Measurements from ENCODE around the gene NXPH4.

Gene NXPH4

DNA sequence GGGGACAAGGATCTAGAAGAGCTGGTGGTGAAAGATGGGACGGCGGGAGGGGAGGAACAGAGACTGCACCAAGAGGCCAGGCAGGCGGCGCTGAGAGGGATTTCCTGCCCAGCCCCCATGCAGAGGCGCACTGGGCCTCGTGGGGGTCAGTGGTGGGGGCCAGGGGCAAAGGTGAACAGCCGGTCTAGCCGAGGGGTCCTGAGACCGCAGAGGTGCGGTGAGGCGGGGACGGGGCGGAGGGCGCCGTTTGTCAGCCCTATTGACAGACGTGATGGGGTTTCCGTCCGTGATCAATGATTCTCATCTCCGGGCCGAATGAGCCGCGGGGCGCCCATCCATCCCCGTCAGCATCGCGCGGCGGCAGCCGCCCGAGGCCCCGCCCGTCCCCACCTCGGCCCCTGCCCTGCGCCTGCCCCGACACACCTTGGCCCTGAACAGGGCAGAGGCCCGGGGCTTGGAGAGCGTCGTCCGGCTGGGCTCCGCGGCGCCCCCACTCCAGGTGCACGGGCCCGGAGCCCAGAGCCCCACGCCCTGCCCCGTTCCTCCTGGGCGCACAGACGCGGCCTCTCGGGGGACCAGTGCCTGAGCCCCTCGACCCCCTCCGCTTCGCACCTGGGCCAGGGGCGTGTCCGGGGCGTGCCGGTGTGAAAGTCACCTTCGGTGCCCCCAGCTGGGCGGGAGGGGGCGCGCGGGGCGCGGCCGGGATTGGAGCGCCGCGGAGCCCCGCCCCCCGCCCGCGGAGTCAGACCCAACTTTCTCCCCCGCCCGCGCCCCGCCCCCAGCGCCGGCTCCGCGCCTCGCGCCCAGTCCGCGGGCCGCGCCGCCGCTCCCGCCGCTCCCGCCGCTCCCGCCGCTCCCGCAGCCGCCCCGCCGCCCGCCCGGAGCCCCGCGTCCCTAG is at the start of gene NXPH4:
TSS of gene NXPH4 (plus strand) at position 781 of the 898 bp plus-strand sequence. CDS start 176 bp downstream, outside the sequence.
- DNase-seq (ENCODE audit: insufficient read length, low spot score) (peak; percentile 53), FAIRE-seq (no peak)

- no peak for DNase-seq (ENCODE audit: insufficient read length, low spot score)
These were observed 49.6 kb upstream of the NXPH4 start for GRCh38 chr12:57166971-57167371.

DNA sequence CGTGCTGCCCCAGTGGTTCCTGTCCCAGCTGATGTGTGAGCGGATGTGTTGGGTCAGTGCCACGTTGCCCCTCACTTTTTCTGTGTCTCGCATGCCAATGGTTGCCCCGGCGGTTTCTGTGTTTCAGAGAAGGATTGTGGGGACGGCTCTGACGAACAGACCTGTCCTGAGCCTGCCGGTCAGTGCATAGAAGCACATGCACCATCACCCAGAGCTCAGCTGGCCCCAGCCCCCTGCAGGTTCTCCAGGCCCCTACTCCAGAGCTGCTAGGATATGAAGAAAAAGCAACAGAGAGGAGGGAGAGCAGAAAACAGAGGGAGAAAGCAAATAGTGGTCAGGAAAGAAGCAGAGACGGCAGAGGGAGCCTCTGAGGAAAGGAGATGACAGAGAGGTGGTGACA is 48.5 kb upstream of the NXPH4 start:
- FAIRE-seq = no peak

More at GRCh38 chr12:57166971-57167371, 49.6 kb upstream of the NXPH4 start:
- FAIRE-seq = peak; percentile 26

GRCh38 chr12:57169046-57169795 is 47.4 kb upstream of the NXPH4 start:
- no peak for FAIRE-seq
- DNase-seq (ENCODE audit: insufficient read length, low spot score) = no peak

More for the DNA sequence above, 48.5 kb upstream of the NXPH4 start:
- no peak for DNase-seq (ENCODE audit: insufficient read length, low spot score)

DNA sequence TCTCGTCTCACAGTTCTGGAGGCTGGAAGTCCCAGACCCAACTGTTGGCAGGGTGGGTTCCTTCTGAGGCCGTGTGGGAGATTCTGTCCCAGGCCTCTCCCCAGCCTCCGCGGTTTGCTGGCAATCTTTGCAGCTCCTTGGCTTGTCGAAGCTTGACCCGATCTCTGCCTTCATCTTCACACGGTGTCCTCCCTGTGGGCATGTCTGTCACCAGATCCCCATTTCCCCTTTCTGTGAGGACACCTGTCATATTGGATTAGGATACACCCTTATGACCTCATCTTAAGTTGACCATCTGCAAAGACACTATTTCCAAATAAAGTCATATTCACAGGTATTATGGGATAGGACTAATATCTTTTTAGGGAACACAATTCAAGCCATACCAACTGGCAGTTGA is 46.6 kb upstream of the NXPH4 start:
- DNase-seq (ENCODE audit: insufficient read length, low spot score) (no peak), FAIRE-seq (peak; percentile 42)

DNA sequence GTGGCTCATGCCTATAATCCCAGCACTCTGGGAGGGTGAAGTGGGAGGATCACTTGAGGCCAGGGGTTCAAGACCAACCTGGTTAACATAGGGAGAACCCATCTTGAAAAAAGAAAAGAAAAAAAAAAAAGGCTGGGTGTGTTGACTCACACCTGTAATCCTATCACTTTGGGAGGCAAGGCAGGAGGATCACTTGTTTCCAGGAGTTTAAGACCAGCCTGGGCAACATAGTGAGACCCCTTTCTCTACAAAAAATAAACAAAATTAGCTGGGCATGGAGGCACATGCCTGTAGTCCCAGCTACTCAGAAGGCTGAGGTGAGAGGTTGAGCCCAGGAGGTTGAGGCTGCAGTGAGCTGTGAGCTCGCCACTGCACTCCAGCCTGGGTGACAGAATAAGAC is 46.2 kb upstream of the NXPH4 start:
- FAIRE-seq = no peak
- DNase-seq (ENCODE audit: insufficient read length, low spot score) = no peak

DNA sequence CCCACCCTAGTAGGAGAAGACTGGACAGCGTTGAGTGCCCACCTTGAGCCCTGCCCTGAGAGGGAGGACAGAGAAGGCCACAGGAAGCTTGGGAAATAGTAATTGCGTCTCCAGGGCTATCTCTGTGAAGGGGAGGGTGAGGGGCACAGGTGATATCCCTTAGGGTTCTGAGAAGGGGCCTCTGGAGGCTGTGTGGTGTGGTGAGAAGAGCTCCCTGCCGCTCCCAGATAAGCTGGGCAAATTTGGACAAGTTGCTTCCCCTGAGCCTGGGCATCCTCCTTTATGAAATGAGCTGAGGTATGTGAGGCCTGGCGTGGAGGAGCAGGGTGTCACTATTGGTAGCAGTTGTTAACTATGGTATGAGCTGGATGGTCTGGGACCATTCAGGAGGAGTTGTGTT is 45.7 kb upstream of the NXPH4 start:
- DNase-seq (ENCODE audit: insufficient read length, low spot score) (no peak), FAIRE-seq (no peak)

- no peak for FAIRE-seq
- no peak for DNase-seq (ENCODE audit: insufficient read length, low spot score)
These were observed 44.9 kb upstream of the NXPH4 start for GRCh38 chr12:57171668-57172067.

GRCh38 chr12:57173089-57173488 is 43.5 kb upstream of the NXPH4 start:
- peak; percentile 45 for DNase-seq (ENCODE audit: insufficient read length, low spot score)
- no peak for FAIRE-seq

- FAIRE-seq (no peak), DNase-seq (ENCODE audit: insufficient read length, low spot score) (no peak)
These were observed 42.9 kb upstream of the NXPH4 start for GRCh38 chr12:57173683-57174082.

DNA sequence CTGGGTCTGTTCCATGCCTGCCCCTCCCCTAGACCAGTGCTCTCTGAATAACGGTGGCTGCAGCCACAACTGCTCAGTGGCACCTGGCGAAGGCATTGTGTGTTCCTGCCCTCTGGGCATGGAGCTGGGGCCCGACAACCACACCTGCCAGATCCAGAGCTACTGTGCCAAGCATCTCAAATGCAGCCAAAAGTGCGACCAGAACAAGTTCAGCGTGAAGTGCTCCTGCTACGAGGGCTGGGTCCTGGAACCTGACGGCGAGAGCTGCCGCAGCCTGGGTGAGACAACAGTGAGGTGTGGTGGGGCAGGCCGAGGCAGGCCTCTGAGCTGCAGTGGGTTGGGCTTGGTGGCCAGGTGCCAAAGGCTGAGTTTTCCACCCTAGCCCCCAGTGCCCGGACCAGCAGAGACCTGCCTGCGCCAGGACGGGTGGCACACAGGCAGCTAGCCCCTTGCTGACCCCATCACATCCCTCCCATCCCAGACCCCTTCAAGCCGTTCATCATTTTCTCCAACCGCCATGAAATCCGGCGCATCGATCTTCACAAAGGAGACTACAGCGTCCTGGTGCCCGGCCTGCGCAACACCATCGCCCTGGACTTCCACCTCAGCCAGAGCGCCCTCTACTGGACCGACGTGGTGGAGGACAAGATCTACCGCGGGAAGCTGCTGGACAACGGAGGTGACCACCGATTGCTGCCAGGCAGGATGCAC is 41.0 kb upstream of the NXPH4 start:
- DNase-seq (ENCODE audit: insufficient read length, low spot score) = peak; percentile 60
- FAIRE-seq = peak; percentile 55

- FAIRE-seq (no peak), DNase-seq (ENCODE audit: insufficient read length, low spot score) (no peak)
These were observed 40.5 kb upstream of the NXPH4 start for GRCh38 chr12:57176139-57176477.

GRCh38 chr12:57176846-57177245 is 39.7 kb upstream of the NXPH4 start:
- FAIRE-seq (no peak), DNase-seq (ENCODE audit: insufficient read length, low spot score) (no peak)

GRCh38 chr12:57177354-57177753 is 39.2 kb upstream of the NXPH4 start:
- FAIRE-seq (no peak), DNase-seq (ENCODE audit: insufficient read length, low spot score) (no peak)

GRCh38 chr12:57178213-57178612 is 38.4 kb upstream of the NXPH4 start:
- DNase-seq (ENCODE audit: insufficient read length, low spot score) = no peak

DNA sequence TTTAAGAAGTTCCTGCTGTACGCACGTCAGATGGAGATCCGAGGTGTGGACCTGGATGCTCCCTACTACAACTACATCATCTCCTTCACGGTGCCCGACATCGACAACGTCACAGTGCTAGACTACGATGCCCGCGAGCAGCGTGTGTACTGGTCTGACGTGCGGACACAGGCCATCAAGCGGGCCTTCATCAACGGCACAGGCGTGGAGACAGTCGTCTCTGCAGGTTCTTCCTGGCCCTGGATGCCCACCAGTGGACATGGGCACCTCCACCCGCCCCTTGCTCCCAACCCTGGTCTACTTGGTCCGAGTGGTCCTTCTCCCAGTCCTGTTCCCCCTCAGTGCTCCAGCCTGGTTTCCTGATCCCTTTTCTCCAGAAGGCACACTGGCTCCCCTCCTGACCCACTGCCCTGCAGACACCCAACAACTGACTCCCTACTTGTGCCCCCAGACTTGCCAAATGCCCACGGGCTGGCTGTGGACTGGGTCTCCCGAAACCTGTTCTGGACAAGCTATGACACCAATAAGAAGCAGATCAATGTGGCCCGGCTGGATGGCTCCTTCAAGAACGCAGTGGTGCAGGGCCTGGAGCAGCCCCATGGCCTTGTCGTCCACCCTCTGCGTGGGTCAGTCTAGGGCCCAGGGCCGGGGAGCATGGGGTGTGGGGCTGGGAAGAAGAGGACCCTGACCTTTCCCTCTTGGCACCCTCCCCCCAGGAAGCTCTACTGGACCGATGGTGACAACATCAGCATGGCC is 37.1 kb upstream of the NXPH4 start:
- no peak for FAIRE-seq
- DNase-seq (ENCODE audit: insufficient read length, low spot score) = no peak

More at GRCh38 chr12:57178213-57178612, 38.4 kb upstream of the NXPH4 start:
- no peak for FAIRE-seq

DNA sequence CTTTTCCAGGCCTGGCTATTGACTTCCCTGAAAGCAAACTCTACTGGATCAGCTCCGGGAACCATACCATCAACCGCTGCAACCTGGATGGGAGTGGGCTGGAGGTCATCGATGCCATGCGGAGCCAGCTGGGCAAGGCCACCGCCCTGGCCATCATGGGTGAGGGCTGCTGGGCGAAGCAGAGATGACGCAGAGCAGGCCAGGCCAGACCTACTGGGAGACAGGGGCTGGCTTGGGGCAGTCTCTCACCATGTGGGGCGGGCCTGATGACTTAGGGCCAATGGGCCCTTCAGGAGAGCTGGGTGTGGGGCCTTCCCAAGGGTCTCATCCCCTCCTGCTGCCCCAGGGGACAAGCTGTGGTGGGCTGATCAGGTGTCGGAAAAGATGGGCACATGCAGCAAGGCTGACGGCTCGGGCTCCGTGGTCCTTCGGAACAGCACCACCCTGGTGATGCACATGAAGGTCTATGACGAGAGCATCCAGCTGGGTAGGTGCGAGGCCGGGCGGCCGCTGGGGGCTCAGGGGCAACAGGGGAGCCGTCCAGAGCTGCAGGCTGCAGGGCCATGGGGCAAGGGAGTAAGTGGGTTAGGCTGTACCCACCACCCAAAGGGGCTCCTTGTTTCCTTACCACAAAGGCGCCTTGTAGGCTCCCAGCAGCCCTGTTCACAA is 36.1 kb upstream of the NXPH4 start:
- FAIRE-seq (no peak), DNase-seq (ENCODE audit: insufficient read length, low spot score) (no peak)

DNA sequence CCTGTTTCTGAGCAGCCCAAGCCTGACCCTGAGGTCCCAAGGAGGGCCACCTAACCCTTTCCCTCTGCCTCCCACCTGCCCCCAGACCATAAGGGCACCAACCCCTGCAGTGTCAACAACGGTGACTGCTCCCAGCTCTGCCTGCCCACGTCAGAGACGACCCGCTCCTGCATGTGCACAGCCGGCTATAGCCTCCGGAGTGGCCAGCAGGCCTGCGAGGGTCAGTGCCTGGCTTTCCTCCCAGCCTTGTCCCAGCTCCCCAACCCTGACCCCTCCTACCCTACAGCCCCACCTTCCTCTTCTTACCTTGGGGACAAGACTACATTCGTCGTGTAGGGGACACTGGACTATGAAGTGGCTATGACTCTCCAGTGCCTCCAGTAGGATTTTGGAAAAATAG is 35.5 kb upstream of the NXPH4 start:
- DNase-seq (ENCODE audit: insufficient read length, low spot score) (no peak), FAIRE-seq (no peak)

GRCh38 chr12:57181561-57182155 is 34.9 kb upstream of the NXPH4 start:
- DNase-seq (ENCODE audit: insufficient read length, low spot score) (no peak), FAIRE-seq (no peak)

Data from HTR-8/SVneo (cell line).